H1 (cell line): ENCODE measurements around the gene IGFBP4. TPM values are rescaled to one million over a fixed set of nuclear protein-coding genes. Genes with fewer than 3 reads are reported as not detected.

Source experiments
- CTCF ChIA-PET: fragments of 300-600 bp; sonication (Branson Sonifier 250); formaldehyde crosslinking; loops from one replicate; lab custom pipeline; 2021; ENCODE audit not compliant: partially characterized antibody; lab: Charles Lee
- POLR2A ChIA-PET: fragments of 300-600 bp; sonication (Branson Sonifier 250); formaldehyde crosslinking; loops from one replicate; lab custom pipeline; 2021; ENCODE audit warnings: inconsistent platforms; ENCODE audit not compliant: partially characterized antibody; lab: Charles Lee
- DNase-seq, 2 experiments: peaks; one replicate each; pipeline versions ENCODE4 v3.0.0 to v3.0.0-alpha.2; 2010 to 2022; ENCODE audit warnings: low spot score in 2 of 2, low read depth in 1 of 2, mixed read lengths in 1 of 2
- FAIRE-seq: peaks from 2 replicates; lab custom pipeline; 2011; peaks lifted over from hg19 to GRCh38; lab: Jason Lieb, UNC
- H2AFZ ChIP-seq: 2 replicates; pipeline ENCODE4 v1.8.1; 2012; ENCODE audit warnings: low read length, inconsistent platforms
- H2AK5ac ChIP-seq: 2 replicates; pipeline ENCODE4 v1.6.1; 2013; ENCODE audit warnings: low read depth, low read length
- H2BK120ac ChIP-seq: replicated peaks from 2 replicates; pipeline ENCODE3; 2013; ENCODE audit warnings: low read depth, low read length, inconsistent platforms
- H2BK12ac ChIP-seq: 2 replicates; pipeline ENCODE4 v1.6.1; 2013; ENCODE audit warnings: low read depth, low read length
- H2BK15ac ChIP-seq: 2 replicates; pipeline ENCODE4 v1.6.1; 2013; ENCODE audit warnings: low read length
- H2BK20ac ChIP-seq: 2 replicates; pipeline ENCODE4 v1.6.1; 2013; ENCODE audit warnings: low read length
- H2BK5ac ChIP-seq: 2 replicates; pipeline ENCODE4 v1.6.1; 2013; ENCODE audit warnings: low read depth, low read length
- H3K14ac ChIP-seq: 2 replicates; pipeline ENCODE4 v1.6.1; 2013; ENCODE audit warnings: inconsistent platforms; ENCODE audit not compliant: insufficient read length
- H3K18ac ChIP-seq: 2 replicates; pipeline ENCODE4 v1.6.1; 2013; ENCODE audit warnings: low read length; ENCODE audit errors: extremely low read depth
- H3K23ac ChIP-seq: 2 replicates; pipeline ENCODE4 v1.6.1; 2013; ENCODE audit warnings: inconsistent platforms; ENCODE audit not compliant: insufficient read length
- H3K23me2 ChIP-seq: 2 replicates; pipeline ENCODE4 v1.6.1; 2013; ENCODE audit warnings: low read depth, low read length
- H3K27ac ChIP-seq: 2 replicates; pipeline ENCODE4 v1.6.1; 2011; ENCODE audit warnings: low read depth, low read length, inconsistent platforms
- H3K27me3 ChIP-seq, 4 experiments: replicated peaks in 1 of 4; 1 replicate in 1 of 4; 2 replicates in 3 of 4; pipeline versions ENCODE4 v1.6.1 to v1.8.1; 2011 to 2013; ENCODE audit warnings: low read length in 3 of 4, mild to moderate bottlenecking in 3 of 4, inconsistent platforms in 2 of 4, mixed read lengths in 2 of 4, moderate library complexity in 1 of 4; ENCODE audit not compliant: control insufficient read depth in 3 of 4, insufficient read depth in 3 of 4; ENCODE audit errors: extremely low read depth in 1 of 4
- H3K36me3 ChIP-seq, 4 experiments: 2 replicates each; pipeline versions ENCODE4 v1.6.1 to v1.8.1; 2011 to 2013; ENCODE audit warnings: mild to moderate bottlenecking in 4 of 4, low read length in 3 of 4, moderate library complexity in 2 of 4, control low read depth in 1 of 4, inconsistent platforms in 1 of 4; ENCODE audit not compliant: insufficient read depth in 4 of 4, control insufficient read depth in 2 of 4
- H3K4ac ChIP-seq: replicated peaks from 2 replicates; pipeline ENCODE3; 2013; ENCODE audit warnings: low read length, low read depth, mixed read lengths, inconsistent platforms; ENCODE audit not compliant: insufficient read length
- H3K4me1 ChIP-seq, 4 experiments: replicated peaks in 1 of 4; 1 replicate in 1 of 4; 2 replicates in 3 of 4; pipeline versions ENCODE4 v1.6.1 to v1.8.1; 2011 to 2013; ENCODE audit warnings: low read length in 3 of 4, inconsistent platforms in 2 of 4, mixed read lengths in 1 of 4; ENCODE audit not compliant: insufficient read depth in 4 of 4, control insufficient read depth in 3 of 4
- H3K4me2 ChIP-seq, 2 experiments: 2 replicates each; pipeline versions ENCODE4 v1.6.1 to v1.8.1; 2011 to 2013; ENCODE audit warnings: low read depth in 2 of 2, low read length in 2 of 2, control low read depth in 1 of 2, inconsistent platforms in 1 of 2, mild to moderate bottlenecking in 1 of 2; ENCODE audit not compliant: insufficient read depth in 1 of 2
- H3K4me3 ChIP-seq, 4 experiments: fragments of 200-600, 300-600 bp in 1 of 4; sonication (generic), shearing (Covaris generic), sonication (Bioruptor Twin) in 1 of 4; 2 replicates each; pipeline versions ENCODE4 v1.5.1 to v1.8.1; 2011 to 2016; ENCODE audit warnings: low read length in 4 of 4, low read depth in 3 of 4, control low read depth in 2 of 4, inconsistent platforms in 2 of 4, mild to moderate bottlenecking in 2 of 4, mixed read lengths in 1 of 4, moderate library complexity in 1 of 4; ENCODE audit not compliant: insufficient read depth in 2 of 4; ENCODE audit errors: extremely low read depth in 1 of 4
- H3K56ac ChIP-seq: replicated peaks from 2 replicates; pipeline ENCODE3; 2013; ENCODE audit warnings: low read depth, mild to moderate bottlenecking, mixed read lengths, low read length, inconsistent platforms; ENCODE audit not compliant: insufficient read length
- H3K79me1 ChIP-seq: 2 replicates; pipeline ENCODE4 v1.6.1; 2013; ENCODE audit warnings: low read depth, low read length, control low read depth
- H3K79me2 ChIP-seq, 2 experiments: 2 replicates each; pipeline versions ENCODE4 v1.6.1 to v1.8.1; 2012 to 2013; ENCODE audit warnings: low read length in 2 of 2, mild to moderate bottlenecking in 2 of 2, inconsistent platforms in 1 of 2; ENCODE audit not compliant: insufficient read depth in 2 of 2, control insufficient read depth in 1 of 2
- H3K9ac ChIP-seq, 4 experiments: replicated peaks in 1 of 4; 1 replicate in 1 of 4; 2 replicates in 3 of 4; pipeline versions ENCODE4 v1.6.1 to v1.8.1; 2011 to 2013; ENCODE audit warnings: low read depth in 3 of 4, low read length in 3 of 4, control low read depth in 2 of 4, mild to moderate bottlenecking in 2 of 4, moderate library complexity in 2 of 4, inconsistent platforms in 1 of 4; ENCODE audit errors: extremely low read depth in 1 of 4
- H3K9me3 ChIP-seq, 2 experiments: 2 replicates each; pipeline versions ENCODE4 v1.6.1 to v1.8.1; 2012 to 2013; ENCODE audit warnings: mild to moderate bottlenecking in 2 of 2, moderate library complexity in 2 of 2, control low read depth in 1 of 2, inconsistent platforms in 1 of 2, low read depth in 1 of 2, low read length in 1 of 2, mixed read lengths in 1 of 2; ENCODE audit not compliant: insufficient read depth in 2 of 2
- H4K20me1 ChIP-seq, 2 experiments: replicated peaks in 1 of 2; 2 replicates each; pipeline versions ENCODE3 to v1.8.1; 2011 to 2013; ENCODE audit warnings: inconsistent platforms in 2 of 2, low read length in 2 of 2, mild to moderate bottlenecking in 1 of 2; ENCODE audit not compliant: insufficient read depth in 2 of 2, control insufficient read depth in 1 of 2
- H4K5ac ChIP-seq: 2 replicates; pipeline ENCODE4 v1.6.1; 2013; ENCODE audit warnings: low read length, low read depth, mixed read lengths, inconsistent platforms; ENCODE audit not compliant: insufficient read length
- H4K8ac ChIP-seq: 2 replicates; pipeline ENCODE4 v1.8.0; 2013; ENCODE audit warnings: mild to moderate bottlenecking, moderate library complexity, low read length, inconsistent platforms; ENCODE audit not compliant: insufficient read depth; ENCODE audit errors: extremely low read depth
- H4K91ac ChIP-seq: replicated peaks from 2 replicates; pipeline ENCODE3; 2013; ENCODE audit warnings: low read length, mixed read lengths, inconsistent platforms; ENCODE audit not compliant: insufficient read length
- CEBPB ChIP-seq: IDR thresholded peaks from 2 replicates; pipeline ENCODE4 v1.6.1; 2012; ENCODE audit warnings: low read depth, low read length
- CTCF ChIP-seq, 3 experiments: IDR thresholded peaks; 1 replicate in 2 of 3; 2 replicates in 1 of 3; pipeline versions ENCODE4 v1.5.1 to v1.6.1; 2011; ENCODE audit warnings: low read length in 3 of 3, mild to moderate bottlenecking in 3 of 3, inconsistent platforms in 2 of 3, low read depth in 1 of 3, moderate library complexity in 1 of 3; ENCODE audit not compliant: insufficient read depth in 1 of 3; ENCODE audit errors: control extremely low read depth in 1 of 3
- PHF8 ChIP-seq: fragments of 200-600 bp; sonication (generic); conservative IDR thresholded peaks from 2 replicates; pipeline ENCODE4 v1.7.1; 2012; ENCODE audit warnings: low read depth, mild to moderate bottlenecking, inconsistent platforms, low read length, moderate library complexity
- USF2 ChIP-seq: IDR thresholded peaks from 2 replicates; pipeline ENCODE4 v1.6.1; 2011; ENCODE audit warnings: low read length, improper control_type of control experiment
- ZNF274 ChIP-seq: IDR thresholded peaks from 2 replicates; pipeline ENCODE4 v1.7.0; 2012; ENCODE audit warnings: low read length, borderline replicate concordance; ENCODE audit errors: extremely low read depth
- WGBS, 2 experiments: shearing (Covaris generic) in 1 of 2; methylation state at CpG; one replicate each; pipeline versions ENCODE4 v1.1.6 to v1.1.7; 2013 to 2015; ENCODE audit warnings: low lambda C conversion rate in 2 of 2, mixed read lengths in 2 of 2, inconsistent platforms in 1 of 2, low coverage in 1 of 2, missing lambda C conversion rate in 1 of 2; ENCODE audit not compliant: insufficient replicate concordance in 2 of 2, insufficient coverage in 1 of 2, insufficient read length in 1 of 2; ENCODE audit errors: extremely low coverage in 1 of 2, missing lambda C conversion rate in 1 of 2; 5-methylcytosine and 5-hydroxymethylcytosine counted together
- polyA plus RNA-seq, 7 experiments: library from polyadenylated mRNA; depleted of rRNA in 3 of 7; stranded (reverse) in 5 of 7; unstranded in 2 of 7; fragments of >200 nt in 5 of 7; fragments of 200-250 nt in 2 of 7; gene quantifications; 1 replicate in 5 of 7; 2 replicates in 1 of 7; 4 replicates in 1 of 7; pipeline versions ENCODE4 v1.2.1 to v1.2.3, GENCODE V29; 2011 to 2013; ENCODE audit warnings: missing spikeins in 2 of 7, mixed read lengths in 2 of 7
- total RNA-seq: library from RNA; stranded (reverse); fragmentation: NEBNext Ultra II Directional; extraction: Animal tissue kit (Norgen Biotek cat#: 25700); gene quantifications from 2 replicates; pipeline ENCODE4 v1.2.1, GENCODE V29; 2021
- TF ChIP-seq, protein P1 (sequence below): IDR thresholded peaks from 2 replicates; pipeline ENCODE4 v1.6.1; 2011; ENCODE audit warnings: low read depth, mild to moderate bottlenecking, low read length; ENCODE audit not compliant: insufficient read depth

IGFBP4 gene
- total and polyA plus RNA-seq, 2 of the 8 experiments (the other 6 are each of a cell fraction or from before 2014, with no cell fraction given), result 85.5 to 105 TPM

DNA sequence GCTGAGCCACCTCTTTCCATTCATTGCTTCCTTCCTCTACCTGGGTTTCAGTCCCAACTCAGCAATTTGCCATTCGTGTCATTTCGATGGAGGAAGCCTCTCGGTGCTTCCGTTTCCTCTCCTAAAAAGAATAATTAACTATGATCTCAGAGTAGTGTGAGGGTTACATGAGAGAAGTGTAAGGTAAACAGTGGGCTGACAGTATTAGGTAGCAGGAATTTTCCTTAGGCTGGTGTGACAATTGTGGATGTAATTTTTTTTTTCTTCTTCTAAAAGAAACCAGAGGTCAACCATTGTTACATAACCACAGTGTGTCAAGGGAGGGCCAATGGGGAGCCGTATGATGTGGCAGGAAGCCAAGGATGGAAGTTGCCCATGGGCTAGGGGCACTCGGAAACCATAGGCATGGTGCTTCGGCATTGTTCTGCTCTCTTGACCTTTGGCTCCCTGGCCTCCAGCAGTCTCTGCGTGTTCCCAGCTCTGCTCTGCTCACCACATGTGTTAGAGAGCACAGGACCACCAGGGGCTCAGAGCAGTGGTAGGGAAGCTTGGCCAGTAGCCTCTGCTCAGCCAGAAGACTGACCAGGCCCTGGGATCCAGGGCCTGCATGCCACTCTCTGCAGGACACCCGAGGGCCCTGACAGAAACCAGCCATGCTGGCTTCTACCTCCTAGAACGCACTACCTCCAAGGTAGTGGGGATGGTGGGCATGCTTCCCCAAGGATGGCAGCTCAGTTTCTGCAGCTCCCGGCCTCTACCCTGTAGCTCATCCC is 23.5 kb upstream of the IGFBP4 start:
- H2BK5ac ChIP-seq, result peak overlapping the region; percentile 84; the same call in 1 of the 2 replicates
- H2BK20ac ChIP-seq, result peak overlapping the region; percentile 88; the same call in 1 of the 2 replicates
- DNase-seq, result no peak
- H2AFZ ChIP-seq, result peak overlapping the region; percentile 77
- 0 out of 2 replicates have a peak overlapping the region, but pooled peaks have one; percentile 75 for H2BK15ac ChIP-seq
- H3K4me2 ChIP-seq, result no peak overlapping the region; a peak in 1 of 4 replicates
- ChIA-PET POLR2A (interaction anchor here (1.0 to 2.6 kb wide), 4 partner anchors 11 to 55 kb away, joined by 3 to 7 read pairs (median 4); partner anchors contain the start of gene GJD3), CTCF (interaction anchor here (0.5 to 3.9 kb wide), 12 partner anchors 12 to 1856 kb away, joined by 3 to 32 read pairs (median 3); partner anchors contain the start of gene IGFBP4)
- no peak overlapping the region for H3K4ac ChIP-seq
- H3K4me1 ChIP-seq, result peaks cover 2 to 16% (median 7%) of the 10 kb centered on the region in 4 experiments
- no peak overlapping the region for H3K14ac ChIP-seq
- no peaks in the 10 kb centered on the region for H3K9me3 ChIP-seq
- no peak overlapping the region for H3K23ac ChIP-seq
- H4K8ac ChIP-seq, result peak overlapping the region; percentile 62
- no peak overlapping the region for H3K27ac ChIP-seq
- peaks cover 3% of the 10 kb centered on the region in 2 experiments for H4K20me1 ChIP-seq
- H3K9ac ChIP-seq, result no peak overlapping the region
- peak overlapping the region; percentile 78 for H4K91ac ChIP-seq
- no peaks in the 10 kb centered on the region for H3K27me3 ChIP-seq
- H3K23me2 ChIP-seq, result peaks cover 5% of the 10 kb centered on the region
- H4K5ac ChIP-seq, result peak overlapping the region; percentile 33
- no peak overlapping the region for H3K18ac ChIP-seq
- peak overlapping the region; percentile 41; the same call in 1 of the 2 replicates for H2BK12ac ChIP-seq
- WGBS, 2 experiments, result 89% methylated on average over 11 of the region's 11 CpGs; no CpG with 5 or more reads in 1 of the 2 experiments
- H3K36me3 ChIP-seq, result peaks cover 0 to 17% (median 7%) of the 10 kb centered on the region in 4 experiments; a peak in 3 of 8 replicates
- H3K79me2 ChIP-seq, result peaks cover 0 to 24% of the 10 kb centered on the region in 2 experiments; a peak in 2 of 4 replicates
- H3K4me3 ChIP-seq, result no peak overlapping the region
- FAIRE-seq, result no peak
- no peaks in the 10 kb centered on the region for H3K79me1 ChIP-seq
- H2AK5ac ChIP-seq, result no peak overlapping the region; the same call in 1 of the 2 replicates
- H3K56ac ChIP-seq, result peak overlapping the region; percentile 0
- no peak overlapping the region for H2BK120ac ChIP-seq
- TF ChIP-seq PHF8 (no peak), ZNF274 (no peak), USF2 (no peak), CEBPB (no peak), CTCF (IDR thresholded peaks at IDR 0.05; ENCODE audit: control extremely low read depth in 1 of 3, insufficient read depth in 1 of 3, low read depth in 1 of 3, low read length in 3 of 3) (no peak)
- TF ChIP-seq, protein P1, sequence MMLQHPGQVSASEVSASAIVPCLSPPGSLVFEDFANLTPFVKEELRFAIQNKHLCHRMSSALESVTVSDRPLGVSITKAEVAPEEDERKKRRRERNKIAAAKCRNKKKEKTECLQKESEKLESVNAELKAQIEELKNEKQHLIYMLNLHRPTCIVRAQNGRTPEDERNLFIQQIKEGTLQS, result no peak
